GM12872 (cell line): ENCODE results near the gene KAT7.

Experiments used
- TF ChIP-seq, protein P1 (sequence below): IDR thresholded peaks from 3 replicates; pipeline ENCODE4 v1.5.1; 2011; ENCODE audit warnings: low read depth, mild to moderate bottlenecking, low read length, moderate library complexity; ENCODE audit not compliant: insufficient read depth

KAT7 gene

DNA sequence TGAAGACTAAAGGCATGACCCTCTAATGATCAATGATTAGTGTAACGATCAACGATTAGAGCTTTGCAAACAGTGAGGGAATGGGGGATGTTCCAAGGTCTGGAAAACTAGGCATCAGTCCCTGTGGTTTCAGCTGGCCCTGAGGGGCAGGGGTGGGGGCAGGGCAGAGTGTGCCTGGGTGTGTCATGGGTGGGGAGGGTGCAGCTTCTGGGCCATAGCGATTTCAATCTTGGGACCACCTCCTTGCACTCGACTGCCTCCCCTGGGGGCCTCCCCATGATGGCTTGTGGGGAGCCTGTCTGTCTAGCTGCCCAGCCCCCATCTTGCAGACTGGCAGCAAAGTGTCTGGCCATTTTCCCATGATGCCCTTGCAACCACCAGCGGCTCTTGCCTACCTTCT lies 51.0 kb downstream of the KAT7 start:
- TF ChIP-seq, protein P1, sequence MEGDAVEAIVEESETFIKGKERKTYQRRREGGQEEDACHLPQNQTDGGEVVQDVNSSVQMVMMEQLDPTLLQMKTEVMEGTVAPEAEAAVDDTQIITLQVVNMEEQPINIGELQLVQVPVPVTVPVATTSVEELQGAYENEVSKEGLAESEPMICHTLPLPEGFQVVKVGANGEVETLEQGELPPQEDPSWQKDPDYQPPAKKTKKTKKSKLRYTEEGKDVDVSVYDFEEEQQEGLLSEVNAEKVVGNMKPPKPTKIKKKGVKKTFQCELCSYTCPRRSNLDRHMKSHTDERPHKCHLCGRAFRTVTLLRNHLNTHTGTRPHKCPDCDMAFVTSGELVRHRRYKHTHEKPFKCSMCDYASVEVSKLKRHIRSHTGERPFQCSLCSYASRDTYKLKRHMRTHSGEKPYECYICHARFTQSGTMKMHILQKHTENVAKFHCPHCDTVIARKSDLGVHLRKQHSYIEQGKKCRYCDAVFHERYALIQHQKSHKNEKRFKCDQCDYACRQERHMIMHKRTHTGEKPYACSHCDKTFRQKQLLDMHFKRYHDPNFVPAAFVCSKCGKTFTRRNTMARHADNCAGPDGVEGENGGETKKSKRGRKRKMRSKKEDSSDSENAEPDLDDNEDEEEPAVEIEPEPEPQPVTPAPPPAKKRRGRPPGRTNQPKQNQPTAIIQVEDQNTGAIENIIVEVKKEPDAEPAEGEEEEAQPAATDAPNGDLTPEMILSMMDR = no peak

DNA sequence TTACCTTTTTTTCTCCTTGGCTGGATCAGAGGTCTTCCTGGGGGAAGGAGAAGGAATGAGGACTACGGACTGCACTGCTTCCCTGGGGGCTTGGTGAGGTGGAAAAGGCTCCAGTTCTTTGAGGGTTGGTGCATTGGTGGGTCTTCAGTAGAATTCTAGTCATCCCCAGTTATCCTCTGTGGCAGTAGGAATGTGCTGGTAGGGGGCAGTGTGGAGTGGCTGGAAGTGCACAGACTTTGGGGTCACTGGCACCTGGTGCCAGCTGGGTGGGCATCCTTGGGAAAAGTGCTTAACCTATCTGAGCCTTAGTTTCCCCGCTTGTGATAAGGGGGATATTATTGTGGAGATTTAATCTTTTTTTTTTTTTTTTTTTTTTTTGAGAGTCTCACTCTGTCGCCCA lies 53.1 kb downstream of the KAT7 start:
- TF ChIP-seq, protein P1 = peak; percentile 14; the same call in 1 of the 3 replicates

DNA sequence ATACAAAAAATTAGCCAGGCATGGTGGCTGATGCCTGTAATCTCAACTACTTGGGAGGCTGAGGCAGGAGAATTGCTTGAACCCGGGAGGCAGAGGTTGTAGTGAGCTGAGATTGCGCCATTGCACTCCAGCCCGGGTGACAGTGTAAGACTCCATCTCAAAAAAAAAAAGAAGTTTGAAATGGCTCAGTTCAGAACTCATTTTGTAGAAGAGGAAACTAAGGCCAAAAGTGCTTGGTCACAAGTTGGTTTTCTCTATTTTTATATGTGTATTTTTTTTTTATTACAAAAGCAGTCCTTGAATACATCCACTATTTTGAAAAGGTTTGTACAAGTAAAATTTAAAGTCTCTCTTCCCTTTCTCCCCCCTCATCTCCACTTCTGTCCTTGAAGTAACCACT lies 53.9 kb downstream of the KAT7 start:
- TF ChIP-seq, protein P1 = no peak

- TF ChIP-seq, protein P1 = no peak
Measured at GRCh38 chr17:49842846-49843245, 54.4 kb downstream of the KAT7 start.

- TF ChIP-seq, protein P1 = peak; percentile 67
Measured at GRCh38 chr17:49843774-49844350, 55.4 kb downstream of the KAT7 start.

GRCh38 chr17:49845321-49845720 lies 56.8 kb downstream of the KAT7 start:
- TF ChIP-seq, protein P1 = no peak

DNA sequence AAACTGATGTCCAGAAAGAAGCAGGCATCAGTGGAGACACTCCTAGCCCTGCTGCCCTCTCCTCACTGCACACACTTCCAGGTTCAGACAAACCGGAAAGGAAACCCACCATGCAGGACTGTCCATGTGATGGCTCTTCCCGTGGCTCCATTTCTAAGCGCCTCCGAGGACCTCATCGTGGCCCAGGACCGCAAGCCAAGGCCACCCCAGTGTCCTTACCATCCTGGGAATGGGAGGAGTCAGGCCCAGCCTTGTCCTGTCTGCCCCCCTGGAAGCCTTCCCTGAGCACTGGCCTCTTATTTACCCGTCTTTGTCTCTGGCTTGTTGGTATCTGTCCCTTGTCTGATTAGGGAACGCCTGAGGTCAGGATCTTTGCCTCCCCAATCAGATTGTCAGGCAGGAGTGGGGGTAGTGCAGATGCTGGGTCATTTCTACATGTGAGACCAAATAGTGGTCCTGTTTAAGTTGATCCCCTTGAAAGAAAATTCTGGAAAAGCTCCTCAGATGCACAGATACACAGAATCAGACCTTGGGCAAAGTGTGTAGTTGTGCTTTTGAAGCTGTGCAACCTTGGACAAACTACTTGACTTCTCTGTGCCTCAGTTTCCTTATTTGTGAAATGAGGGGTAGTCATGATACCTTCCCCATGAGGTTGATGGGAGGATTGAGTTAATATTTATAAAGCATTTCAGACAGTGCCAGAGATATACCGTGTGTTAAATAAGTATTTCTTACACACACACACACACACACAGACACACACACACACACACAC lies 58.6 kb downstream of the KAT7 start:
- TF ChIP-seq, protein P1 = no peak
